Measurements from ENCODE around the gene SPAG9.
A peak's percentile ranks its signal among the peaks of the same experiment; 100 is the strongest.
"Not testable (repeated sequence)": the region's sequence is repeated elsewhere in the genome, so short reads cannot be mapped to it uniquely, and the experiment has no call there.

SPAG9 gene

DNA sequence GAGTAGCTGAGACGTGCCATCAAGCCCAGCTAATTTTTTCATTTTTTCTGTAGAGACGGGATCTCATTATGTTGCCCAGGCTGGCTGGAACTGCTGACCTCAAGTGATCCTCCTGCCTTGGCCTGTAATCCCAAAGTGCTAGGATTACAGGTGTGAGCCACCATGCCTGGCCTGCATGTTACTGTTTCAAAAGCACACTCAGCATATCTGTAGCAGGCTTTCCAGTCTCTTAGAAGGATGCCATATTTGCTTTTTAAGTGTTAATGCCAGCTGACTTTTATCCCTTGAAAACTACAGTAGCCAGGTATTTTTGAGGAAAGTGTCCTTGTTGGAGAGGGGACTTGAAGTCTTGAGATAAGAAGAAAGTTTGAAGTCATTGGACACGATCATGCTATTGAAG is 15.3 kb upstream of the SPAG9 start:
- no peak for DNase-seq

DNA sequence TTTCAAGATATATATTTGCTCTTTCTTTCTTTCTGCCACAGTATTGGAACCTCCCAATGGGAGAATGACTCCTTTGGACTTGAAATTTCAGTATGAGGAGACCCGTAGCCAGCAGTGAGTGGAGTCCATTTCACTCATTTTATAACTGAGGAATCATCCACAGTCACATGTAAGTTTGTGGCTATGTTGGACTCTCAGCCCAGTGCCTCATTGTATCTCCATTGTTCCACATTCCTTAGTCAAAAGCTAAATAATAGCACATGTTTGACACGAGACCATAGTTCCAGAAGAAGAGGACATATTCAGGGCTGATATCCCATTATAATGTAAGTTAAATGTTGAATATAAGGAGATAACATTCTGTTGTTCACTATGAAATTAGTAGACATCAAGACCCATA is 12.7 kb upstream of the SPAG9 start:
- no peak for DNase-seq

DNA sequence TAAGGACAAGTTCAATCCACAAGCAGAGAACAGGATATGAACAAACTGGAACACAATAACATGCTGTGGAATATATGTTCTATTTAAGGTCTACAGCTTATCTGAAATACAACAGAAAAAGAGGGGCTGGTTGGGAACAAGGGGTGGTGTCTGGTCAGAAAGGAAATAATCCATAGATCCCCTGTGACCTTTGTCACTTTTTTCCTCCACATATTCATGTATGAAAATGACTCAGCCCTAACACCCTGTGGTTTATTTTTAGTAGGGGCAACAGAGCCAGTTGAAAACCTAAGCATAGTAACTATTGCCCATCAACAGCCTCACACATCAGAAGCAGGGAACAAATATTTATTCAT is 12.3 kb upstream of the SPAG9 start:
- no peak for DNase-seq

DNA sequence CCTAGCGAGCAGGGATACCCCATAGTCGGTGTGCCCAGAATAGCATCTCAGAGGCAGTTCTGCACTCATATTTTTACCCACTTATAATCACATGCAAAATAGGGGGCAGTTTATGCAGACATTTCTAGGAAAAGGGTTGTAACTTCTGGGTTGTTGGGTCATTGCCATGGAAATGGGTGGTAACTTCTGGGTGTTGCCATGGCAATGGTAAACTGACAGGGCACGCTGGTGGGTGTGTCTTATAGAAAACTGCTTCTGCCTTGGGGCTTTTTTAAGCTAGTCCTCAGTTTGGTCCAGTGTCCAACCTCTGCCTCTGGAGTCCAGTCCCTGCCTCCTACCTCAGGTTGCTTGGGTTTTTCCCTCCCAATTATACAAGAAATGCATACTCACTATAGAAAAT is 7.4 kb upstream of the SPAG9 start:
- DNase-seq, result no peak

DNA sequence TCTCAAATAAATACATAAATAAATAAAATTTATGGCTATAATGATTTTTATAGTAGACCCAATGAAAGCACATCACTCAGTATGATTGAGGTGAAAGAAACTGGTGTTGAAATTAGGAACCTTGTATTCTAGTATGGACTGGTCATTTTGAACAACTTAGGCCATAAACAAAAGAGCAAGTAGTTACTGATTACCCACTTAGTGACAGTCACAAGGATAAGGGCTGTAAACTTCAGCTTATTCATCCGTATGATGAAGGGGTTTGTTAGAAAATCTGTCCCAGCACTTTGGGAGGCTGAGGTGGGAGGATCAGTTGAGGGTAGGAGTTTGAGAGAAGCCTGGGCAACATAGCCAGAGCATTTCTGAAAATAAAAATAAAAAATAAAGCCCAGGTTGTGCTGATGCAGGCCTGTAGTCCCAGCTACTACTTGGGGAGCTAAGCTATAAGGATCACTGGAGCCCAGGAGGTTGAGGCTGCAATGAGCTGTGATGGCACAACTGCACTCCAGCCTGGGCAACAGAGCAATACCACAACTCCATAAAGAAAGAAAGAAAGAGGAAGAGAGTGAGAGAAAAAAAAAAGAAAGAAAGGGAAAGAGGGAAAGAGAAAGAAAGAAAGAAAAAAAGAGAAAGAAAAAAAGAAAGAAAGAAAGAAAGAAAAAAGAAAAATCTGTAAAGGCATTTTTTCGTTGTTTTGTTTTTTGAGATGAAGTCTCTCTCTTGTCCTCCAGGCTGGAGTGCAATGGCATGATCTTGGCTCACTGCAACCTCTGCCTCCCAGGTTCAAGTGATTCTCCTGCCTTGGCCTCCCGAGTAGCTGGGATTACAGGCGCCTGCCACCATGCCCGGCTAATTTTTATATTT is 4.2 kb upstream of the SPAG9 start:
- DNase-seq, result no peak

DNA sequence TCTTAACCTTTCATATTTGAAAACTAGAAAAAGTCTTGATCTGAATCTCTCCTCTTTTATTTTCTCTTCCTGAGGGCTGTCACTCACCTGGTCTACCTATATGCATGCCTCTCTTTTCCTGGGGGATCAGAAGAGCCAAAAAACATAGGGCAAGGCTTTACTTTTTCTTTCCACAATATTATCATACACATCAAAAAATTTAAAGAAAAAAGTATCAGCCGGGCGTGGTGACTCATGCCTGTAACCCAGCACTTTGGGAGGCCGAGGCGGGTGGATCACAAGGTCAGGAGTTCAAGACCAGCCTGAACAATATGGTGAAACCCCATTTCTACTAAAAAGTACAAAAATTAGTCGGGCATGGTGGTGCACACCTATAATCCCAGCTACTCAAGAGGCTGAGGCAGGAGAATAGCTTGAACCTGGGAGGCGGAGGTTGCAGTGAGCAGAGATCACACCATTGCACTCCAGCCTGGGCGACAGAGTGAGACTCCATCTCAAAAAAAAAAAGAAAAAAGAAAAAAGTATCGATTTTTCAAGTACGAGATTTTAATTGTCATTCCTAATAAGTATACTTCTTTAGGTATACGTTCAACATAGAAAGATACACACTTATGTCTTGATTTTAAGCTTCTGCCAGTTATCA is 1.9 kb upstream of the SPAG9 start:
- not testable (repeated sequence) for DNase-seq

DNA sequence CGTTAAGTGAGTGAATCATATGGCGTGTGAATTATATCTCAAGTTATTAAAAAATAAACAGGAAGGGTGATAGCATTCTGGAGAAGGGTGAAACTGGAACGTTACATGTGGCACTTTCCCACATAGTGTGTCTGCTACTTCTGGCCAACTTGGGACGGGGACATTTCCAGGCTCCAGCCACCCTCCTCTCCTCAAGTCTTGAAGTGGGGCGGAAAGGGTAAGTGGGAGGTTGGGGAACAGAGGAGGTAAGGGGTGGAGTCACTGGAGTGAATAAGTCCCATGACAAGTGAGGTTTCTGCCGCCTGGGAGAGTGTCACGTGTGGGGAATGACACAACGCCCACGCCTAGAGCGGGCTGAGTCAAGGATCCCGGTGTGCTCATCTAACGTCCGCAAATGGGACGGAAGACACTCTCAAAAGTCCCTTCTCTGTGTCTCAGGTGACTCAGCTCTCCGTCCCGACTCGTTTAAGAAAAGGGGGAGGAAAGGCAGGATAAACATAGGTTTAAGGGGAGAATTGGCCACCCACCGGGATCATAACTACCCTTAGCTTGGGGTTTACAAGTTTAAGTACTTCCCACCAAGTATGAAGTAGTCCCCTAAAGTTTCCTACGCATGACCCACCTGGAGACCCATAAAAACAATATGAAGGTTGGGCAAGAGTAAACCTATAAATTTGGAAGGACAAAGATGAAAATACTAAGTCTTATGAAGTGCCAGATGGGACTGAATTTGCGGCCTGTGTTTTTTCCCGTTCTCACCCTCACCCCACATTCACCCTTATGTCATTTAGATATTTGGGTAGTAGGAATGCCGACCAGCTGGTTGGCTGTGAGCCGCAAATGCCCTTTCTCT is 1.2 kb upstream of the SPAG9 start:
- peak; percentile 66 for DNase-seq

DNA sequence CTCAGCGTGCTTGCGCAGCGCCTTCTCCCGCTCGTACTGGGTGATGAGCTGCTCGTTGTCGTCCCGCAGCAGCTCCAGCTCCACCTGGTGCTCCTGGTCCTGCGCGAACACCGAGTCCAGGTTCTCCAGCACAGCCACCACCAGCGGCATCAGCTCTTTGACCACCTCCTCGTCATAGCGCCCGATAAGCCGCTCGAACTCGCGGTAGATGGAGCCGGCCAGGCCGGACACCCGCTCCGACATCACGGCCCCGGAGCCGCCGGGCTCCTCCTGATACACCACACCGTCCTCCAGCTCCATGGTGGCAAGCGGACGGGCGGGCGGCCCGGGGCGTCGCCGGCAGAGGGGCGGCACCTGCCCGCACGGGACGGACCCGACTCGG is 320 bp downstream of the SPAG9 start:
- peak; percentile 90 for DNase-seq

DNA sequence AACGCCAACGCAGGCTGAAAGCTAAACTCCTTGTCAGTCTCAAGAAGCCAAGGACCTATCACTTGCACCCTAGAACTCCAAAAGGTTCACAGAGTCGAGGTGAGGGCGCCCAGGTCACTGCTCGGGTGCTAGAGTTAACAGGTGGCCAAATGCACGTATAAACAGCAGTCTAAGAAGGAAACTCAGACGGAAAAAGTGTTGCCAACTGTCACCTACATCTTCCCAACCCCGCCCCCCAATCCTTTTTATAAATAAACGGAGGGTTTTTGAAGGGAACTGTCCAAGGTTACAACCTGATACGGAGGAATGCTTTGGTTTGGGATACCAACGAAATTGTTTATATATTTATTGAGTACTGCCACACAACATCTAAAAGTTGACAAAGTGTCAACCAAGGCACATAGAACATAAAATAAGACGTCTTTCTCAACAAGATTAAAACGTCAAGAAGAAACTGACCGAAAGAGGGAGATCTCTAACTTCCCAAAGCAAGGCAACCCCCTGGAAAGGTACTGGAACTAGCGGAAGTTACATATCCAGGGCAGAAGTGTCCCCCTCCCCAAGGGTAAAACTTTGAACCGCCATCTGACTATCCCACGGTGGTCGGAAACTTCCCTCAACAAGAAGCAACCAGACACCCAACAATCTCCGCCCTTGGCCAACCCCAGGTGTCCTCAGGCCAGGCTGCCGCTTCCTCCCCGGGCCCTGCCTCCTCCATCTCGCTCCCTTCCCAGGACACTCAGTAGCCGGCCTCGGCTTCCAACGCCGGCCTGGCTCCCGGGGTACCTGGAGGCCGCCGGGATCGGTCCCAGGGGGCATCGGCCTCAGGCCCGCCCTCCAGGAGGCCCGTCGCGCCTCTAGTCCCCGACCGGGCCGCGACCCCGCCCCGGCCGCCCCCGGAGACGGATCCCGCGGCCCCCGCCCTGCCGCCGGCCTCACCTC is 982 bp downstream of the SPAG9 start:
- peak; percentile 70 for DNase-seq

DNA sequence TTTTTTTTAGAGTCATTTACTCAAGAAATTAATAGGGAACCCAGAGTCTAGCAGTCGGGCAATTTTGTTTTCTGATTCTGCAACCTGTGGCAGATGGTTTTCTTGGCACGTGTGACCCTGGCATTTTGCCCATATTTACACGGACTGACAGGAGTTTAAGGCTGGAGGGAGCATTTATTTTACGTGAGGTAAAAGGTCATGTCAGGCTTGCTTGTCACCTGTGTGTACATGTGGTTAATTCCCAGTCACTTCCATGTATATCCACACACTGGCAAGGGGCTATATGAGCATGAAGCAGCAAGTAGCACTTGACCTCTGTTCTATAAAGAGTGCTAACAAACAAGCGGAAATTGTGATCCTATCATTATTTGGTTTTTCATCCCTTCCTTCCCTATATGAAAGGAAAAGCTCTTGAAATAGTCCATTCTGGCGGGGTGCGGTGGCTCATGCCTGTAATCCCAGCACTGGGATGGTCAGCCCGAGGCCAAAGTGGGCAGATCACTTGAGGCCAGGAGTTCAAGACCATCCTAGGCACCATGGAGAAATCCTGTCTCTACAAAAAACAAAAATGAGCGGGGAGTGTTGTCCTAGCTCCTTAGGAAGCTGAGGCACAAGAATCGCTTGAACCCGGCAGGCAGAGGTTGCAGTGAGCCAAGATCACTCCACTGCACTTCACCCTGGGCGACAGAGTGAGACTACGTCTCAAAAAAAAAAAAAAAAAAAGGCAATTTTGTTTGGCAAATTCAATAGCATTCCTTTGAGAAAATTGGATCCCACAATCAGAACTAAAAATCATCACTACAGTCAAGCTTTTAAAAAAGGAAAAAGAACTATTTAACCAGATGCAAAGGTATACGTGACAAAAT is 2.1 kb downstream of the SPAG9 start:
- DNase-seq, result no peak

DNA sequence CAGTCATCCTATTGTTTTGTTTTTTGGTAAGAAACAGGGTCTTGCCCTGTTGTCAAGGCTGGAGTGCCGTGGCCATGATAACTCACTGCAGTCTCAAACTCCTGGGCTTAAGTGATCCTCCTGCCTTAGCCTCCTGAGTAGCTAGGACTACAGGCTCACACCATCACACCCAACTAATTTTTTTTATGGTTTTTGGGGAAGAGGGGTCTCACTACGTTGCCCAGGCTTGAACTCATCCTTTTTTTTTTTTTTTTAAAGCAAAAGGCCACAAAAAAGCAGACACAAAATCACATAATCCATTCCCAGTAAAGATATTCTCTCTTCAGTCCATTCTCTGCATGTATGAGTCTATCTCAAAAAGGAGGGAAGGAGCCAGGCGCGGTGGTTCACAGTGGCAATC is 5.5 kb downstream of the SPAG9 start:
- DNase-seq, result no peak

DNA sequence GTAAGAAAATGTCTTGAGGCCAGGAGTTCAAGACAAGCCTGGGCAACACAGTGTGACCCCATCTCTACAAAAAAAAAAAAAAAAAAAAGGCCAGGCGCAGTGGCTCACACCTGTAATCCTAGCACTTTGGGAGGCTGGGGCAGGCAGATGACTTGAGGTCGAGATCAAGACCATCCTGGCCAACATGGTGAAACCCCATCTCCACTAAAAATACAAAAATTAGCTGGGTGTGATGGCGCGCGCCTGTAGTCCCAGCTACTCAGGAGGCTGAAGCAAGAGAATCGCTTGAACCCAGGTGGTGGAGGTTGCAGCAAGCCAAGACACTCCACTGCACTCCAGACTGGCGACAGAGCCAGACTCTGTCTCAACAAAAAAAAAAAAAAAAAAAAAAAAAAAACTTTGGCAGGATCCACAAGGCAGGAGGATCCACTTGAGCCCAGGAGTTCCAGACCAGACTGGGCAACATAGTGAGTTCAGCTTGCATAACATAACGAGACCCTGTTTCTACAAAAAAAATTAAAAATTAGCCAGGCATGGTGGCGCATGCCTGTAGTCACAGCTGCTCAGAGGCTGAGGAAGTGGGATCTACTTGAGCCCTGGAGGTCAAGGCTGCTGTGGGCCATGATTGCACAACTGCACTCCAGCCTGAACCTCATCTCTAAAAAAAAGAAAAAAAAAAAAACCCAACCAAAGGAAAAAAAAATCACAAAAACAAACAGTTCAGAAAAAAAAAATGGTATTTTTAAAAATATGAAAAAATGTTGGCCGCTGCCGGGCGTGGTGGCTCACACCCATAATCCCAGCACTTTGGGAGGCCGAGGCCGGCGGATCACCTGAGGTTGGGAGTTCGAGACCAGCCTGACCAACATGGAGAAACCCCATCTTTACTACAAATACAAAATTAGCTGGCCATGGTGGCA is 8.1 kb downstream of the SPAG9 start:
- DNase-seq, result not testable (repeated sequence)

DNA sequence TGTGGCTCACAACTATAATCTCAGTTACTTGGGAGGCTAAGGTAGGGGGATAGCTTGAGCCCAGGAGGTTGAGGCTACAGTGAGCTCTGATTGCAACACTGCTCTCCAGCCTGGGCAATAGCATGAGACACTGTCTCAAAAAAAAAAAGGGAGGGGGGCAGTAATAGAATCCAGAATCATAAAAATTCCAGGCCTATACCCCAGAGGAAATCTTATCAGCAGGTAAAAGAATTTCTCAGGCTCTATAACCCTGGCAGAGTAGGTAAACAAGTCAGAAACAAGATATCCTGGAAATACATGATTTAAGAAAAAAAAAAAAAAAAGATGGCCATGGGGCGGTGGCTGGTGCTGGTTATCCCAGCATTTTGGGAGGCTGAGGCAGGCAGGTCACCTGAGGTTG is 12.9 kb downstream of the SPAG9 start:
- DNase-seq, result no peak

DNA sequence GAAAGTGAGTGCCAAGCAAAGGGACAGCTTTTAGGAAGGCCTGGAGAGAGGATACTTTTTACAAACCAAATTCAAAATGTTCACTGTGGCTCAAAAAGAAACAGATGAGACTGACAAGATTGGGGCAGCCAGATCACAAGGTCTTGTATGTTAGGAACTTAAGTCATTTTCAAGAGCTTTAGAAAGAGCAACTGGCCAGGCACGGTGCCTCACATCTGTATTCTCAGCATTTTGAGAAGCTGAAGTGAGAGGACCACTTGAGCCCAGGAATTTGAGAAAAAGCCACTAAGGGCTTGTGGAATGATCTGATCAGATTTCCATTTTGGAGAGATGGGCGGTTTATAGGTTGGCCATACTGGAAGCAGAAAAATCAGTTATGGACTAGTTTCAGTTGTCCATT is 17.2 kb downstream of the SPAG9 start:
- no peak for DNase-seq

DNA sequence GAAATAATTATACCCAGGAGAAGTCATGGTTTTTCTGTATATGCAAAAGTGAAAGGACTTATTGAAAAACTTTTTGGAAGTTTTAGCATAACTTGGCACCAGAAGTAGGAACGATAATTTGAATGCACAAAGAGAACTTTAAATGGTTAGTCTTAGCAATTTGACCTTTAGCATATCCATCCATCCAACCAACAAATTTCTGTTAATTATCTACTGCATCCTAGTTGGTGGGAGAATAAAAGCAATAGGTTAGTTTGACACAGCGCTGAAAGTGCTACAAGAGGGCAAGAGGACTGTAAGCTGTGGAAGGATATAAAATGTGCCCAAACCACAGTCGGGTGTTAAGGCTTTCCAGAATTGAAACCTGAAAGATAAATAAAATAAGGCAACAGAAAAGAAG is 17.6 kb downstream of the SPAG9 start:
- no peak for DNase-seq

DNA sequence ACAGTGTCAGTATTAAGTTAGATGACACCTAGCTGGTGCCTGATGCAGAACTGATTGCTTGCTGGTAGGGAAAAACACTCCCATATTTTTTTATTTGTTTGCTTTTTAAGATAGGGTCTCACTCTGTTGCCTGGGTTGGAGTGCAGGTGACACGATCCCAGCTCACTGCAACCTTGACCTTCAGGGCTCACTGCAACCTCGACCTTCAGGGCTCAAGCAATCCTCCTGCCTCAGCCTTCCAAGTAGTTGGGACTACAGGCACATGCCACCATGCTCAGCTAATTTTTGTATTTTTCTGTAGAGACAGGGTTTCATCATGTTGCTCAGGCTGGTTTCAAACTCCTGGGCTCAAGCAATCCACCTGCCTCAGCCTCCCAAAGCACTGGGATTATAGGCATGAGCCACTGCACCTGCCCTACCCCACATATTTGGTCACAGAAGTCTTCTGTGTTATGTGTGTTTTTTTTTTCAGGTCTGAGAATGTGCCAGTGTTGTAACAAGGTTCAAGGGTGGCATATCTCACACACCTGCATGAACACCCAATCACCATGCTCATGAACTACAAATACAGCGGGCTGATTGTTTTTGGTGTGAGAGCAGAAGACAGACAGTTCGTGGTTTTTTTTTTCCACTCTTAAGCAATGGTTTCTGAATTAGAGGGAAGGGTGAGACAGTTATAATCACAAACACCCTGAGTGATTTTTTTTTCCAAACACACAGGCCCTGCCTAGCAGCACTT is 22.8 kb downstream of the SPAG9 start:
- DNase-seq, result no peak

DNA sequence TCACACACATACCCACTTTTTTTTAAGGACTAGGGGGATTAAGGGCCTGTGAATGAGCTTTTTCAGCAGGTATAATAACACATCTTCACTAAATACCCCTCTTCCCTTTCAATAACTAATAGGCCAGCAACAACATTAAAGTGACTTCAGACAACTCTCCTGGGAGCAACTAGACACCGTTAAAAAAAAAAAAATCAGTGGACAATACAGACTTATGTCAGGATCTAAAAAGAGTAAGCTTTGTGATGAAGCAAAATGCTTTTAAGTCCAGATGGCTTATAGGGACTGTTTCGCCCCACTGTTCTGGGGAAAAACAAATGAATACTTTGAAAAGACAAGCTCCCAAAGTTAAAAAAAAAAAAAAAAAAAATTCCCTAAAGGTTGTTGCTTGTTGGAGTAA is 29.0 kb downstream of the SPAG9 start:
- peak; percentile 2 for DNase-seq

DNA sequence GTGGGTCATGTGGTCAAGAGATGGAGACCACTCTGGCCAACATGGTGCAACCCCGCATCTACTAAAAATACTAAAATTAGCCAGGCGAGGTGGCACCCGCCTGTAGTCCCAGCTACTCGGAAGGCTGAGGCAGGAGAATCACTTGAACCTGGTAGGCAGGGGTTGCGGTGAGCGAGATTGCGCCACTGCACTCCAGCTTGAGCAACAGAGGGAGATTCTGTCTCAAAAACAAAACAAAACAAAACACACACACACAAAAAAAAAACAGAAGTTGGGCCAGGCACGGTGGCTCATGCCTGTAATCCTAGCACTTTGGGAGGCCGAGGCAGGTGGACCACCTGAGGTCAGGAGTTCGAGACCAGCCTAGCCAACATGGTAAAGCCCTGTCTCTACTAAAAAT is 31.8 kb downstream of the SPAG9 start:
- not testable (repeated sequence) for DNase-seq

DNA sequence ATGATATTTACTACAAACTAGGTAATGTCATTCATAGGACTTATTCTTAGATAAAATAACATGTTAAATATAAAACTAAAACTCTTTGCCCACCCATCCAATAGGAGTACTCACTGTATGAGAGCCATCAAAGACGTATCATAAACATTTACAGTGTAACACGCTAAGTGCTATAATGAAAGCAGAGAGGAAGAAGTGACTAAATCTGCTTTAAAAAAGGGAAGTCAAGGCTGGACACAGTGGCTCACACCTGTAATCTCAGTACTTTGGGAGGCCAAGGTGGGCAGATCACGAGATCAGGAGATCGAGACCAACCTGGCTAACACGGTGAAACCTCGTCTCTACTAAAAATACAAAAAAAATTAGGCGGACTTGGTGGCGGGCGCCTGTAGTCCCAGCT is 32.4 kb downstream of the SPAG9 start:
- no peak for DNase-seq
